Measurements from ENCODE around the gene NCMAP. TPM values are rescaled to one million over a fixed set of nuclear protein-coding genes. Genes with fewer than 3 reads are reported as not detected.

The NCMAP gene
- total and polyA plus RNA-seq, 2 donors (not counting 1 experiment from before 2014, with no cell fraction given): not detected

GRCh38 chr1:24621121-24621520 is 65.2 kb downstream of the NCMAP start:
- no peak for DNase-seq (ENCODE audit: low read depth in 2 of 2)
- Histone ChIP-seq H4K20me1 (ENCODE audit: control insufficient read depth, extremely low read depth, insufficient read depth, low read length) (no peaks in the 10 kb centered on the region), H3K4me2 (ENCODE audit: extremely low read depth, insufficient read depth, low read length) (no peak overlapping the region), H3K36me3 (ENCODE audit: control insufficient read depth, insufficient read depth, low read length) (no peaks in the 10 kb centered on the region), H3K27me3 (ENCODE audit: control insufficient read depth, insufficient read depth, low read length) (peaks cover 8% of the 10 kb centered on the region), H3K9me3 (ENCODE audit: control insufficient read depth, insufficient read depth, low read depth, low read length) (no peaks in the 10 kb centered on the region), H3K9ac (ENCODE audit: insufficient read depth, low read length) (no peak overlapping the region), H3K27ac (ENCODE audit: insufficient read depth, low read length) (no peak overlapping the region), H3K4me3 (replicated peaks in 1 of 4; ENCODE audit: control extremely low read depth in 1 of 4, insufficient read depth in 1 of 4, low read depth in 3 of 4, low read length in 4 of 4) (no peak overlapping the region), H2AFZ (ENCODE audit: low read length) (no peak overlapping the region), H3K4me1 (ENCODE audit: control insufficient read depth, extremely low read depth, insufficient read depth, low read length) (no peaks in the 10 kb centered on the region), H3K79me2 (ENCODE audit: control insufficient read depth, insufficient read depth, low read length) (no peaks in the 10 kb centered on the region)
- TF ChIP-seq, protein P1, sequence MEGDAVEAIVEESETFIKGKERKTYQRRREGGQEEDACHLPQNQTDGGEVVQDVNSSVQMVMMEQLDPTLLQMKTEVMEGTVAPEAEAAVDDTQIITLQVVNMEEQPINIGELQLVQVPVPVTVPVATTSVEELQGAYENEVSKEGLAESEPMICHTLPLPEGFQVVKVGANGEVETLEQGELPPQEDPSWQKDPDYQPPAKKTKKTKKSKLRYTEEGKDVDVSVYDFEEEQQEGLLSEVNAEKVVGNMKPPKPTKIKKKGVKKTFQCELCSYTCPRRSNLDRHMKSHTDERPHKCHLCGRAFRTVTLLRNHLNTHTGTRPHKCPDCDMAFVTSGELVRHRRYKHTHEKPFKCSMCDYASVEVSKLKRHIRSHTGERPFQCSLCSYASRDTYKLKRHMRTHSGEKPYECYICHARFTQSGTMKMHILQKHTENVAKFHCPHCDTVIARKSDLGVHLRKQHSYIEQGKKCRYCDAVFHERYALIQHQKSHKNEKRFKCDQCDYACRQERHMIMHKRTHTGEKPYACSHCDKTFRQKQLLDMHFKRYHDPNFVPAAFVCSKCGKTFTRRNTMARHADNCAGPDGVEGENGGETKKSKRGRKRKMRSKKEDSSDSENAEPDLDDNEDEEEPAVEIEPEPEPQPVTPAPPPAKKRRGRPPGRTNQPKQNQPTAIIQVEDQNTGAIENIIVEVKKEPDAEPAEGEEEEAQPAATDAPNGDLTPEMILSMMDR (conservative IDR thresholded peaks at IDR 0.05 in 1 of 2, IDR thresholded peaks at IDR 0.05 in 1 of 2; ENCODE audit: low read depth in 1 of 2, low read length in 2 of 2): no peak
- TF ChIP-seq EZH2 (IDR thresholded peaks at IDR 0.05; ENCODE audit: low read length, missing control alignments): no peak

- H3K27ac ChIP-seq (ENCODE audit: insufficient read depth, low read length): no peak overlapping the region
- TF ChIP-seq, protein P1 (conservative IDR thresholded peaks at IDR 0.05 in 1 of 2, IDR thresholded peaks at IDR 0.05 in 1 of 2; ENCODE audit: low read depth in 1 of 2, low read length in 2 of 2): no peak
- TF ChIP-seq EZH2 (IDR thresholded peaks at IDR 0.05; ENCODE audit: low read length, missing control alignments): no peak
Measured at GRCh38 chr1:24622218-24622617, 66.3 kb downstream of the NCMAP start.

GRCh38 chr1:24632832-24633175 is 76.9 kb downstream of the NCMAP start:
- Histone ChIP-seq H3K27me3 (ENCODE audit: control insufficient read depth, insufficient read depth, low read length) (no peaks in the 10 kb centered on the region), H4K20me1 (ENCODE audit: control insufficient read depth, extremely low read depth, insufficient read depth, low read length) (no peaks in the 10 kb centered on the region), H3K4me1 (ENCODE audit: control insufficient read depth, extremely low read depth, insufficient read depth, low read length) (no peaks in the 10 kb centered on the region), H3K36me3 (ENCODE audit: control insufficient read depth, insufficient read depth, low read length) (no peaks in the 10 kb centered on the region), H3K9ac (ENCODE audit: insufficient read depth, low read length) (no peak overlapping the region), H3K4me3 (replicated peaks in 1 of 4; ENCODE audit: control extremely low read depth in 1 of 4, insufficient read depth in 1 of 4, low read depth in 3 of 4, low read length in 4 of 4) (no peak overlapping the region), H3K9me3 (ENCODE audit: control insufficient read depth, insufficient read depth, low read depth, low read length) (no peaks in the 10 kb centered on the region), H2AFZ (ENCODE audit: low read length) (no peak overlapping the region), H3K79me2 (ENCODE audit: control insufficient read depth, insufficient read depth, low read length) (no peaks in the 10 kb centered on the region), H3K4me2 (ENCODE audit: extremely low read depth, insufficient read depth, low read length) (no peak overlapping the region), H3K27ac (ENCODE audit: insufficient read depth, low read length) (no peak overlapping the region)
- no peak for DNase-seq (ENCODE audit: low read depth in 2 of 2)
- TF ChIP-seq, protein P1 (conservative IDR thresholded peaks at IDR 0.05 in 1 of 2, IDR thresholded peaks at IDR 0.05 in 1 of 2; ENCODE audit: low read depth in 1 of 2, low read length in 2 of 2): no peak
- no peak for TF ChIP-seq EZH2 (IDR thresholded peaks at IDR 0.05; ENCODE audit: low read length, missing control alignments)

More at GRCh38 chr1:24622218-24622617, 66.3 kb downstream of the NCMAP start:
- H3K9ac ChIP-seq (ENCODE audit: insufficient read depth, low read length): no peak overlapping the region
- no peak overlapping the region for H2AFZ ChIP-seq (ENCODE audit: low read length)
- no peaks in the 10 kb centered on the region for H3K9me3 ChIP-seq (ENCODE audit: control insufficient read depth, insufficient read depth, low read depth, low read length)
- no peak overlapping the region for H3K4me2 ChIP-seq (ENCODE audit: extremely low read depth, insufficient read depth, low read length)
- DNase-seq (ENCODE audit: low read depth in 2 of 2): no peak
- no peak overlapping the region for H3K4me3 ChIP-seq (replicated peaks in 1 of 4; ENCODE audit: control extremely low read depth in 1 of 4, insufficient read depth in 1 of 4, low read depth in 3 of 4, low read length in 4 of 4)
- H3K4me1 ChIP-seq (ENCODE audit: control insufficient read depth, extremely low read depth, insufficient read depth, low read length): no peaks in the 10 kb centered on the region
- no peaks in the 10 kb centered on the region for H3K36me3 ChIP-seq (ENCODE audit: control insufficient read depth, insufficient read depth, low read length)
- no peaks in the 10 kb centered on the region for H3K79me2 ChIP-seq (ENCODE audit: control insufficient read depth, insufficient read depth, low read length)
- H3K27me3 ChIP-seq (ENCODE audit: control insufficient read depth, insufficient read depth, low read length): peaks cover 8% of the 10 kb centered on the region
- no peaks in the 10 kb centered on the region for H4K20me1 ChIP-seq (ENCODE audit: control insufficient read depth, extremely low read depth, insufficient read depth, low read length)

Measured in fibroblast of lung (primary cell).